ENCODE data around the gene TTC17. TPM values are rescaled to one million over a fixed set of nuclear protein-coding genes. Genes with fewer than 3 reads are reported as not detected.
A peak's percentile ranks its signal among the peaks of the same experiment; 100 is the strongest.

The TTC17 gene
- total and polyA plus RNA-seq, 5 experiments from 2014 or later = 43.7 to 119 (median 54.6) TPM

- POLR2A ChIA-PET = interaction anchor here (0.6 kb wide), 1 partner anchor 49 kb away, joined by 3 read pairs; the partner anchor contains the start of gene API5
- DNase-seq (no peak), ATAC-seq (no peak)
- Mint-ChIP-seq H3K9me3 (no peaks in the 10 kb centered on the region), H3K27ac (peak overlapping the region in 7 of 10 donors; percentile 90 to 99 (median 98)), H3K4me1 (peaks cover 24 to 57% (median 44%) of the 10 kb centered on the region in 4 donors), H3K27me3 (no peaks in the 10 kb centered on the region), H3K4me3 (peak overlapping the region; percentile 95 to 100 (median 98)), H3K36me3 (peaks cover 0 to 13% (median 5%) of the 10 kb centered on the region in 3 donors)
These were observed 1.8 kb downstream of the TTC17 start for GRCh38 chr11:43360361-43361032.

GRCh38 chr11:43366677-43367076, 8.0 kb downstream of the TTC17 start:
- POLR2A ChIA-PET = interaction anchor here (0.7 to 1.5 kb wide), 3 partner anchors 8 to 1547 kb away, joined by 3 to 5 read pairs (median 4); partner anchors contain the start of genes API5 and TTC17
- peaks cover 0 to 58% (median 12%) of the 10 kb centered on the region in 3 donors for H3K36me3 Mint-ChIP-seq
- peaks cover 27 to 67% (median 57%) of the 10 kb centered on the region in 4 donors for H3K4me1 Mint-ChIP-seq
- DNase-seq = no peak
- no peak overlapping the region for H3K4me3 Mint-ChIP-seq
- H3K9me3 Mint-ChIP-seq = no peaks in the 10 kb centered on the region
- H3K27ac Mint-ChIP-seq = no peak overlapping the region
- ATAC-seq = no peak
- H3K27me3 Mint-ChIP-seq = no peaks in the 10 kb centered on the region

- Mint-ChIP-seq H3K4me3 (peak overlapping the region in 1 of 10 donors; percentile 33), H3K4me1 (peaks cover 25 to 61% (median 55%) of the 10 kb centered on the region in 4 donors), H3K9me3 (no peaks in the 10 kb centered on the region), H3K36me3 (peaks cover 0 to 62% (median 12%) of the 10 kb centered on the region in 3 donors), H3K27me3 (no peaks in the 10 kb centered on the region), H3K27ac (peak overlapping the region in 4 of 10 donors; percentile 8 to 31 (median 20))
- no peak for ATAC-seq
- POLR2A ChIA-PET = interaction anchor here (0.9 to 1.5 kb wide), 2 partner anchors 9 to 56 kb away, joined by 3 to 5 read pairs; partner anchors contain the start of genes API5 and TTC17
- no peak for DNase-seq
These were observed 8.9 kb downstream of the TTC17 start for GRCh38 chr11:43367382-43368178.

- H3K4me3 Mint-ChIP-seq = no peak overlapping the region
- no peaks in the 10 kb centered on the region for H3K9me3 Mint-ChIP-seq
- DNase-seq = no peak
- H3K27me3 Mint-ChIP-seq = no peaks in the 10 kb centered on the region
- POLR2A ChIA-PET = no interaction called here
- peaks cover 0 to 62% (median 5%) of the 10 kb centered on the region in 3 donors for H3K36me3 Mint-ChIP-seq
- no peak overlapping the region for H3K27ac Mint-ChIP-seq
- no peak for ATAC-seq
- H3K4me1 Mint-ChIP-seq = peaks cover 7 to 29% (median 22%) of the 10 kb centered on the region in 4 donors
These were observed 17.3 kb downstream of the TTC17 start for GRCh38 chr11:43376065-43376464.

- Mint-ChIP-seq H3K4me1 (peaks cover 8 to 28% (median 23%) of the 10 kb centered on the region in 4 donors), H3K36me3 (peaks cover 2 to 62% (median 7%) of the 10 kb centered on the region in 3 donors), H3K9me3 (no peaks in the 10 kb centered on the region), H3K27me3 (no peaks in the 10 kb centered on the region), H3K27ac (peak overlapping the region in 3 of 10 donors; percentile 4 to 54 (median 19)), H3K4me3 (no peak overlapping the region)
- no peak for DNase-seq
- POLR2A ChIA-PET = no interaction called here
- no peak for ATAC-seq
These were observed 17.9 kb downstream of the TTC17 start for GRCh38 chr11:43376594-43376993.

GRCh38 chr11:43377389-43377788, 18.7 kb downstream of the TTC17 start:
- Mint-ChIP-seq H3K27ac (no peak overlapping the region), H3K27me3 (no peaks in the 10 kb centered on the region), H3K36me3 (peaks cover 4 to 62% (median 10%) of the 10 kb centered on the region in 3 donors), H3K4me3 (no peak overlapping the region), H3K9me3 (no peaks in the 10 kb centered on the region), H3K4me1 (peaks cover 10 to 31% (median 24%) of the 10 kb centered on the region in 4 donors)
- POLR2A ChIA-PET = no interaction called here
- DNase-seq (no peak), ATAC-seq (no peak)

GRCh38 chr11:43378897-43379296, 20.2 kb downstream of the TTC17 start:
- Mint-ChIP-seq H3K4me3 (no peak overlapping the region), H3K4me1 (peaks cover 10 to 30% (median 24%) of the 10 kb centered on the region in 4 donors), H3K27me3 (no peaks in the 10 kb centered on the region), H3K9me3 (no peaks in the 10 kb centered on the region), H3K36me3 (peaks cover 4 to 62% (median 10%) of the 10 kb centered on the region in 3 donors), H3K27ac (no peak overlapping the region)
- ATAC-seq (no peak), DNase-seq (no peak)
- POLR2A ChIA-PET = no interaction called here

GRCh38 chr11:43381802-43382201, 23.1 kb downstream of the TTC17 start:
- Mint-ChIP-seq H3K9me3 (no peaks in the 10 kb centered on the region), H3K4me1 (peaks cover 6 to 14% (median 9%) of the 10 kb centered on the region in 4 donors), H3K4me3 (no peak overlapping the region), H3K27me3 (no peaks in the 10 kb centered on the region), H3K27ac (peak overlapping the region in 3 of 10 donors; percentile 13 to 55 (median 31)), H3K36me3 (peaks cover 4 to 60% (median 13%) of the 10 kb centered on the region in 3 donors)
- POLR2A ChIA-PET = no interaction called here
- ATAC-seq = no peak
- no peak for DNase-seq

GRCh38 chr11:43382614-43383013, 23.9 kb downstream of the TTC17 start:
- DNase-seq = no peak
- no peak for ATAC-seq
- Mint-ChIP-seq H3K27me3 (no peaks in the 10 kb centered on the region), H3K36me3 (peaks cover 4 to 57% (median 13%) of the 10 kb centered on the region in 3 donors), H3K4me1 (peaks cover 5 to 10% (median 6%) of the 10 kb centered on the region in 4 donors), H3K27ac (no peak overlapping the region), H3K4me3 (no peak overlapping the region), H3K9me3 (no peaks in the 10 kb centered on the region)
- POLR2A ChIA-PET = no interaction called here

GRCh38 chr11:43384393-43384792, 25.7 kb downstream of the TTC17 start:
- ATAC-seq = no peak
- peak overlapping the region in 1 of 10 donors; percentile 22 for H3K27ac Mint-ChIP-seq
- peaks cover 0 to 8% (median 5%) of the 10 kb centered on the region in 4 donors for H3K4me1 Mint-ChIP-seq
- no peaks in the 10 kb centered on the region for H3K9me3 Mint-ChIP-seq
- peaks cover 4 to 57% (median 17%) of the 10 kb centered on the region in 3 donors for H3K36me3 Mint-ChIP-seq
- no peak for DNase-seq
- H3K4me3 Mint-ChIP-seq = no peak overlapping the region
- no peaks in the 10 kb centered on the region for H3K27me3 Mint-ChIP-seq
- POLR2A ChIA-PET = no interaction called here

- no peaks in the 10 kb centered on the region for H3K9me3 Mint-ChIP-seq
- H3K4me3 Mint-ChIP-seq = peak overlapping the region in 7 of 10 donors; percentile 4 to 42 (median 34)
- H3K27ac Mint-ChIP-seq = peak overlapping the region in 7 of 10 donors; percentile 5 to 78 (median 13)
- POLR2A ChIA-PET = no interaction called here
- no peaks in the 10 kb centered on the region for H3K27me3 Mint-ChIP-seq
- H3K4me1 Mint-ChIP-seq = peaks cover 6 to 22% (median 10%) of the 10 kb centered on the region in 4 donors
- ATAC-seq = peak; percentile 30 to 67
- H3K36me3 Mint-ChIP-seq = peaks cover 3 to 86% (median 43%) of the 10 kb centered on the region in 3 donors
- peak in 2 of 10 donors; percentile 20 to 33 for DNase-seq
These were observed 34.0 kb downstream of the TTC17 start for GRCh38 chr11:43392713-43393112.

- ATAC-seq = no peak
- no peak overlapping the region for H3K4me3 Mint-ChIP-seq
- H3K27me3 Mint-ChIP-seq = no peaks in the 10 kb centered on the region
- DNase-seq = no peak
- POLR2A ChIA-PET = no interaction called here
- H3K27ac Mint-ChIP-seq = peak overlapping the region in 1 of 10 donors; percentile 11
- peaks cover 5 to 93% (median 47%) of the 10 kb centered on the region in 3 donors for H3K36me3 Mint-ChIP-seq
- H3K4me1 Mint-ChIP-seq = peaks cover 7 to 21% (median 10%) of the 10 kb centered on the region in 4 donors
- no peaks in the 10 kb centered on the region for H3K9me3 Mint-ChIP-seq
These were observed 35.1 kb downstream of the TTC17 start for GRCh38 chr11:43393765-43394355.

Measured in naive thymus-derived CD8-positive, alpha-beta T cell (primary cell).